CD4-positive, alpha-beta T cell treated with Interleukin-21 for 1 hour (primary cell): ENCODE results near the gene DRGX.

Experiments used
- DNase-seq: peaks from one replicate; pipeline ENCODE4 v3.0.0-alpha.2; 2020

Gene DRGX

DNA sequence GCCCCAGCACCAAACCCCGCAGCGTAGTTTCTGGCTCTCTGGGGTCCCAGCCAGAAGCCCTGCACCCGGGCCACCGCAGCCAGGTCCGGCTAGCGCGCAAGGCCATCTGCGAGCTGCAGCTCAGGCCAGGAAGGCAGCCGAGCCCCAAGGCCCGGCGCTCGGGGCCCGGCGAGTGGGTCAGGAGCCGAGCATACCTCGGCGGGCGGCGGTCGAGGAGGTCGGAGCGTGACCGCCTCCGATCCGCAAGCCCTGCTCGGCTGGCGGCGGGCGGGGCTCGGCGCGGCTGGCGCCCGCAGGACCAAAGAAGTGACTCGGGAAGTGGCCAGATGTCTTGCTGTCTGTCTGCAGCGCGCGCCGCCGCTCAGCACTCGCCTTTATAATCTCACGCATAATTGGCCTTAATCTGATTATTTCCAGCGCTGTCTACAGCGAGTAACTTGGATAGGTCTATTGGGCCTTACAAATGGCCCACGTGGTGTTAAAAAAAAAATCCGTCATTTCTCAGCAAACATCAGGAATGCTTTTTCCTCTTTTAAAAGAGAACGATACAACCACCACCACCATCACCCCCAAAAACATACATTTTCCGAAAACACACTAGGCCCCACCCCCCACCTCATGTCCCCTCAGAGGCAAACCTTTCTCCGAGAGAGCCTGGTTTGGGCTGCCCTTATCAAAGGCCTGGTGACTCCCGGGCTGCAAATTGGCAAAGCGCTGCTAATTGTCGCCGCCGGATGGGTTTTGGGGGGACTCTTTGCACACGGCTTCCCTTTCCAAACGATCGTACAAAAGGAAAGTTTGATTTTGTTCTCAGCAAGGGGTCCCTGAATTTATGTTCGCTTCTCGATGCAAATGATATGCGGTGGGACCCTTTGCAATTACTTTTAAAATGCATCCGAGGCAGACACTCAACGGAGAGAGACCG is at the start of gene DRGX:
DRGX (minus strand) TSS at position 349 of the 925 bp plus-strand sequence. CDS start 649 bp downstream, outside the sequence.
- DNase-seq = no peak

GRCh38 chr10:49444349-49444748 is 48.5 kb upstream of the DRGX start:
- no peak for DNase-seq

DNA sequence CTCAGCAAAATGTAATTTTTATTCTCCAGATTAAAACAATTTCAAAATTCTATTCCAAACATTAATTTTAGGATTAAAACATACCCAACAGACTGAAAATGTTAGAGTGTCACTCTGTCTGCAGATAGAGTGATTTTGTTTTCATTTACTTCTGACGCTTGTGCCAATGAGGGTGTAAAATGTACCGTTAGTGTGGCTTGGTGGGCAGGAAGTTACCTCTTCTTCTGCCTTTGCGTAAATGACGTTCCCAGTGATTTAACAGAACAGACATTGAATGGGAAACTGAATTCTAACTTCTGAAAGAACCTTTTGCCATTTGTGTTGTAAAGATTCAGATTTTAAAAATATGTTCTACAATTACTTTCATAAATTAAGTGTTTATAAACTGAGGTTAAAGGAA is 47.0 kb upstream of the DRGX start:
- no peak for DNase-seq

DNA sequence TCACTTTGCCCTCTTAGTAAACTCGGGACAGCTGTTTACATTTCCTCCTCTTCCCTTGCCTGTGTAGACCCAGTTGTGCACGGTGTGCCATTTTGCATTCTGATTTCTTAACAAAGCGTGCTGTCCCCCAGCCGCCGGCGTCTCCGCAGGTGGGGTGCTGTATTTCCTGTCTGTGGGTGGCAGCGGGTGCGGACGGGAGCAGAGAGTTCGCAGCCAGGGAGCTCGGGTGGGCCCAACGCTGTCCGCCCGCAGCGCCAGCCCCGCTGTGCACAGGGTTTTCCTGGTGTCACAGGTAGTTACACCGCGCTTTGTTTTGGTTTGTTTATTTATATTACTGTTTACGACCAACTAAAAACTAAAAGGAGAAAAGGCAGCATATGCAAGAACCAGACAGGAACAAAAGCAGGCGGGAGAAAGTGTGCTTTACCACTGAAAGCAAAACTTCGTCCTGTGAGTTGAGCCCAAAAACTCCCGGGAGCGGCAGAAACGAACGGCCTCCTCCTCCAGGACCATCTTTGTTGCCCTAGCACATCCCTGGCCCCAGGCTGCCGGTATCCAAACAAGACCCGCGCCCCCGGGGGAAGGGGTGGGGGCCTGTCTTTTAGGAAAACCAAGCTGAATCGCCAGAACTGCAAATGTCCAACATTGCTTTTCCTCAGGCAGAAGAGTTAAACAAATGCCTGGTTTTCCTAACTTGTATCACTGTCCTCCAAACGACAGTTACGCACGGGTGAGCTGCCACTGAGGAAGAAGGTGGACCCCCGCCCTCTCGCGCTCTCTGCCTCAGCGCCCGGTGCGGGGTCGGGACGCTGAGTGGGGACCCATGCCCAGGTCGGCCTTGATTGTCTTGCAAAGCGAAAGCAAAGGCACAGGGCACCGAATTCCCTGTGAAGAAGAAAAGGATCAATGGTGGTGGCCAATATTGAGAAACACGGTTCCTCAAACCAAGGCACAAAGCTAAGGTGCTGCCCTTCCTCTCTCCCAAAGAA is 45.9 kb upstream of the DRGX start:
- DNase-seq = peak; percentile 19

GRCh38 chr10:49435225-49435624 is 39.3 kb upstream of the DRGX start:
- no peak for DNase-seq

- DNase-seq = no peak
These were observed 37.2 kb upstream of the DRGX start for GRCh38 chr10:49433069-49433468.

DNA sequence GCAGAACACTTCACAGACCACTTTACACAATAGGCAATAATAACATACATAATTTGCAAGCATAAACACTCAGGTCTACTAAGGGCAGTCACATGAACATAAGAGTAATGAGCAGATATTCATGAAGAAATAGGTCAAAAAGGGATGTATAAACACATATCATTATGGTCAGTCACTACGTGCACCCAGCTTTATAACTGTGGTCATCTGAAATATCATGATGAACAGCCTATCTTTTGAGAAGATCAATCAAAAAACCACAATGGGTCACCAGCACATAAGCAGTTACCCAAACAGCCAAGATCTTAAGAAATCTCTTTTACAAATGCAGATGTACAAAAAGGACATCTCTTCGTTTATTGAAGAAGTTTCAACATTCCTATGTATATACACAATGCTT is 35.5 kb upstream of the DRGX start:
- DNase-seq = no peak

DNA sequence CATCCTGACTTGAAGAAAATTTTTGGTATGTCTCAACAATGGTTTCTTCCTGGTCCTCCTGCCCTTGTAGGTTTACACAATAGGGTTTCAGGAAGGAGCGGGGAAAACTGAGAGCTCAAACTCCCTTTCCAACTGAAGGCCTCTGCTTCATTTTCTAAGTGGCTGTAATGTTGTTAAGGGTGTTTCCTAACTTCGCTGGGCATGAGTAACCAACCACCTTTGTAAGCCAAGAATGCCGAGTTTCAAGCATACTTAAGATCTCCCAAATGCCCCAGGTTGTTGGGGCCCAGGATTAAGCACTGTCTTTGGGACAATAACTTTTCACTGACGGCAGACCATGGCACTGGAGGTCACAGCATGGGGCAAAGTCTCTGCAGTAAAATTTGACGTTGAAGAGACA is 33.6 kb upstream of the DRGX start:
- no peak for DNase-seq

DNA sequence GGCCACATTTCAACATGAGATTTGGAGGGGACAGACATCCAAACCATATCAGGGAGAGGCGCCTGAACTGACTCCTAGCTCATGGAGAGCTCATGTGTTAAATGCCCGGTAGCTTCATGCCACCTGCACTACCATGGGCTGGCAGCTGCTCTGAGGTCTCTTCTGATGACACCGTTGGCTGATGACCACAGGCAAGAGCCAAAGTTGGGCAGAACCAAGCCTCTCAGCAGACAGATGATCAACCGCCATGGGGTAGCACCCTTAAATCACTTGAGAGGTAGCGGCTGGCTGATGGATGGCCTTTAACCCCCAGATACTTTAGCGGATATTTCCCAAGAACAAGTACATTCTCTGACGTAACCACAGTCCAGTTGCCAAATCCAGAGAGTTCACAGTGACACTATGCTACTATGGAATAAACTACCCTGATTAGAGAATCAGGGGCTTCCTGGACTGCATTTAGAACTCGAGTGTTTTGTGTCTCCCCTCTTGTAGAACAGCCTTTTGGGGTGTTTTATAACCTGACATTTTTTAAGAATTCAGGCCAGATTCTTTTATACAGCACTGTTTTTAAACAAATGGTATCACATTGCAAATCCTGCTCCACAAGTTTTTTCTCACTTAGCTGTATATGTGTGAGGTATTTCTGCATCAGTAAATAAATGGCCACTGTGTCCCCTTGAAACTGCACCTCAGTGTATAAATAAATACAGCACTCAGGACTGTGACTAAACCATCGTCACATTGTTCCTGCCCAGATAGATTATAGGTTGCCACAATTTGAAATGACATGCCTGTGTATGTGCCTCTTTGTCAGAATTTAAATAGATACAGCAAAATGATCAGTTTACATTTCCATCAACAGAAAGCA is 30.8 kb upstream of the DRGX start:
- no peak for DNase-seq

DNA sequence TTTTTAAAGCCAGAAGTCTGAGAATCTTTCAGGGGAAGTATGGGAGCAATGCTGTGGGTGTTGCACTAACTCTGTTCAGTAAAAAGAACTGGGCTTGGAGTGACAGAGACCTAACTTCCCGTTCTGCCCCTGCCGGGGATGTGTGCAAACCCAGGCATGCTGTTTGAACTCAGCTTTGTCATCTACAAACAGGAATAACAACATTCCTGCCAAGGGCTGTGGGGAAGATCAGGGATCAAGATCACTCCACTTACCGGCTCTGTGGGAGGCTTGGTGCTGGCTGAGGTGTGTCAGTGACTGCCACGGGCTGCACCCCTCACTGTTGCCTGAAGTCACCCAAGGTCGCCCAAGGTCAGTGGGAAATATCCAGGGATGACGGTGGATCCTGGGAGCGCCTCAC is 23.1 kb upstream of the DRGX start:
- DNase-seq = no peak

GRCh38 chr10:49418328-49418727 is 22.4 kb upstream of the DRGX start:
- DNase-seq = no peak

DNA sequence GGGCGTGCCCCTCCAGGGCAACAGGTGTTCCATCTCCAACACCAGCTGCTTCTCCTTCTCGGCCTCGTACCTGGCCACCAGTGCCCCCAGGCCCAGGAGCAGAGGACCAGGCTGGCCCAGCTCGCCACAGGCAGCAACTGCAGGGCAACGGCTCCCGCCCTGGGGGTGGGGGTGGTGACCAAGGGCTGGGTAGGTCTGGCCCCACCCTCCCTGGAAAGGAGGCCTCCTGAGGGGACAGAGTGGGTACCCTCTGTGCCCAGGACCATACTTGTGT is 22.1 kb upstream of the DRGX start:
- no peak for DNase-seq

DNA sequence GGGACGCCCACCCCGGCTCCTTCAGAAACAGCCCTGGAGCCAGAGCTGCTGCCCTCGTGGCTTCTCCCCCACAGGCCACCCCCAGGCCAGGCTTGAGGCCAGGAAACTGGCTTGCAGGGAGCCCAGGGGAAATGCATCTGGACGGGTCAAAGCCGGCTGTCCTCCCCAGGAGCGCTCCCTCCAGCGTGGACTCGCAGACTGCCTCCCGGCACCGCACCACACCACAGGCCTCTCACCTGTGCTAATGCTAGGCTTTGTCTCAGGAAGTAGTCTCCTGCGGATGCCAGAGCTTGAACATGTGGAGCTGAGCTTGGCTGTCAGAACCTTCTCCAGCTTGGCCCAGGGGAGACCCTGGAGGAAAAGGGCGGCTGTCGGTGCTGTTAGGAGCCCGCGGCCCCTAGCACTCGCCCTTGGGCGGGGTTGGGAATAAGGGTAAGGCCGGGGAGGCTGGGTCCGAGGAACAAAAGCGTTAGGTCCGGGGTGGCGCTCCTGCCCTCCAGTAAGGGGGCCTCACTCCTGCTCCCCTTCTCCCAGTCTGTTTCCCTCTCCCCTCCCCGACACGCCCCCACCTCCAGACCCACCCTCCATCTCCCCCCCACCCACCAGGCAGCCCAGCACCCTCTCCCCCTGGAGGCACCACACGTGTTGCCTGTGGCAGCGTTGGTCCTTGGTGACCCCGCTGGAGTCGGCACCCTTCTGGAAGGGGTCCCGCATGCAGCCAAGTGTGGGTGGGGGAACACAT is 21.6 kb upstream of the DRGX start:
- DNase-seq = no peak

DNA sequence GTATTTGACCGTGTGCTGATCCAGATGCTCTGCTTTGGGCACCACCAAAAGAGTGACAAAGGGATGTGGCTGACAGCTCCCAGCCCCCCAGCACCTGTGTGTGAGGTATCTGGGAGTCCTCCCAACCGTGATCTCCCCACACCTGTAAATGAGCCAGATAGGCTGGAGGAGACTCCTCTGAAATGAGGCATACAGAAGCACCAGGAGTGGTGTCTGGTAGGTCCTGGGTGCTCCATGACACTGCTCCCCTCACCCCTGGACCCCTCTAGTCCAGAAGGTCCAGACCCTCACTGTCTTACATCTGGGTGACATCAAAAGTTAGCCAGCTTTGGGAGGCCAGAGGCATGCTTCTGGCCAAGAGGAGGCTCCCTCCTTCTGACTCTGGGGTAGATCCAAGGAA is 20.0 kb upstream of the DRGX start:
- no peak for DNase-seq

- DNase-seq = no peak
These were observed 19.2 kb upstream of the DRGX start for GRCh38 chr10:49415109-49415508.

DNA sequence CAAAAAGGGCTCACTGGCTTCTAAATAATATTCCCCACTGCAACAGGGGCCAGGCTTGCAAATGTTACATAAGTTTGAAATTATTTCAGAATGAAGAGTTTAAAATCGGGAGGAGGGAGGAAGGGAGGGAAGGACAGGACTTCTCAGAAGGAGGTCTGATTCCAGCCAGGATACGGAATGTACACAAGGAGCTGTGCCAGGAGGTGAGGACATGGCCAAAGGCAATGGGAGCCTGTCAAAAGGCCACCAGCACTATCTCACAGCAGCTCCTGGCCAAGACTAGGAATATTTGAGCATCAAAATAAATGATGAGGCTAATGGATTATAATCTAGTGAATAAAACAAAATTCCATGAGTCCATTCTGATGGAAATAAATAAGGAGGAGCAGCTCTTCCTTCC is 18.6 kb upstream of the DRGX start:
- DNase-seq = no peak

- no peak for DNase-seq
These were observed 16.7 kb upstream of the DRGX start for GRCh38 chr10:49412571-49412970.

DNA sequence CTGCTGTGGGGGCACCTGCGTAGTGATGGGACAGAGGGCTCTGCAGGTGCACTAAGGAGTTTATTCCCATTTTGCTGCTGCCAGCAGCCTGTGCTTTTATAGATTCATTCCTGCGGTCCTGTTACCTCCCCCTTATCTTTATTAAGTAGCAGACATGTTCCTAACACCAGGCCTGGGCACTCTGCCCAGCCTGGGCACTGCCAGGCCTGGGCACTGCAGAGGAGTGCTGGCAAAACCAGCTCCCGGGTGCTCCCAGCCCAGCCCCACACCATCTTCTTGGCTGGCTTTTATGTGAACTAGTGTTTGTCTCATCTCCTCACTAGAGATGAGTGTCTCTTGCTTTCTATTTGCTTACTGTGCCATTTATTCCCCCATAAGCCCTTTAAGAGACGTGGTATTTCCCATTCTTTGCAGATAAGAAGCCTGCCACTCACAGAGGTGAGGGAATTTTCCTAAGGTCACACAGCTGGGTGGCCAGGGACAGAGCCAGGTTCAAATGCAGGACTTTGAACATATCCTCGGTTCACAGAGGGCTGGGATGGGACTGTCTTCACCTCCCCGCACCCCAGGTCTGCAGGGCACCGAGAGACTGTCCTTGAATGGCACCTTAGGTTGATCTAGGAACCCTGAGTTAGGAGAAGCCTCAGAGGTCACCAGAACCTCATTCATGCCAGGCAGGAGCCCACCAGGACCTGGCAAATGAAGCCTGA is 14.6 kb upstream of the DRGX start:
- DNase-seq = no peak

DNA sequence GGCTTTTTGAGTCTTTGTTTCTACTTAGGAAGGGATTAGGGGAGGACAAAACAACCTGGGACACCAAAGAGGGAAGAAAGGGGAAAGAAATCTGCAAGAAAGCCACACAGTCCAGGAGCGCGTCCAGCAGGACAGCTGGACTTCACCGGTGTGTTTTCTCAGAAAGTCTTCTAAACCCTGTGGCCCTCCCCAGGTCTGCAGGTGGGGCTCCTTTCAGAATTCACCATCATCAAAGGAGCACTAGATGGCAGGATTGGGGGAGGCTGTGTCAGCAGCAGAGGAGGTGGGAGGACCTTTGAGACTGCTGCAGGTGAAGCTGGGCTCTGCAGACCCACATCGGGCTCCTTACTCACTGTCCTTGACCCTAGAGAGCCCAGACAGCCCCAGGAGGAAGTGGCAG is 13.9 kb upstream of the DRGX start:
- DNase-seq = no peak

DNA sequence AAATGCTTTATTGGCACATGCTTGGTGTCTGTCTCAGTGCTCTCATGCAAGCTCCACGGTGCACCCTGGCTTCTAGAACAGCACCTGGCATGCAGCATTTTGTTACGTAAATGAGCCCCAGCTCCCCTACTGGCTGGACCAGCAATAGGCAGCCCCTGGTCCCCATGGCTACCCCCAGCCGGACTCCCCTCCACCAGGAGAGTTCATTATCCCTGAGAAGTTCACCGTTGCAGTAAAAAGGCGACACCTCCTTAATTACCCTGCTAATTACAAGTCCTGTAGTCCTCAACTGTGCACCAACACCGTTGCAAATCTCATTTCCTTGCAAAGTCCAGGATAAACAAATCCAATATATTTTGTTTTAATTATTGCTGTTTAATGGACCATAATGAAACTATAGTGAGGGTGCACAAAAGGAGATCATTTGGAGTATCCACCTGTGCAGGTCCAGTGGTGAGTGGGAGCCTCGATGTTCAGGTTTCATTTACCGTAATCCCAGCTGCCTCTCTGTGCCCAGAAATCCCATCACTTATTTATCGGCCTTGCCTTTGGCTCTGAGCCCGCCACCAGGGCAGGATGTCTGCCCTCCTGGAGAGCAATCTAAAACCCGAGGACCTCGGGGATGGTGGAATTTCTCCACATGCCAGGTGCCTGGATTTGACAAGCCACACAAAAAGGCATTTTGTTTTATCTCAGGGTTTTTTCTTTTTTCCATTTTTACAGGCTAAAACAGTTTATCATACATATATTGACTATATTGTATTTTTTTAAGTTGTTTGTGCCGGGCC is 12.8 kb upstream of the DRGX start:
- DNase-seq = no peak
